ENCODE results near the gene PPIP5K2.

PPIP5K2 gene

GRCh38 chr5:103112910-103113309 lies 7.2 kb upstream of the PPIP5K2 start:
- H3K4me3 ChIP-seq (ENCODE audit: low read depth, low read length) = no peak overlapping the region
- no peak for TF ChIP-seq MAX (IDR thresholded peaks at IDR 0.05; ENCODE audit: low read depth, low read length)
- TF ChIP-seq CTCF (IDR thresholded peaks at IDR 0.05; ENCODE audit: low read depth, low read length) = no peak
- DNase-seq (ENCODE audit: low read depth) = no peak

- H3K4me3 ChIP-seq (ENCODE audit: low read depth, low read length) = no peak overlapping the region
- no peak for TF ChIP-seq CTCF (IDR thresholded peaks at IDR 0.05; ENCODE audit: low read depth, low read length)
- no peak for TF ChIP-seq MAX (IDR thresholded peaks at IDR 0.05; ENCODE audit: low read depth, low read length)
- TF ChIP-seq MYC (IDR thresholded peaks at IDR 0.05; ENCODE audit: low read depth, low read length) = no peak
- no peak for TF ChIP-seq POLR2A (IDR thresholded peaks at IDR 0.05; ENCODE audit: extremely low read depth, insufficient read length)
- no peak for DNase-seq (ENCODE audit: low read depth)
Measured at GRCh38 chr5:103114440-103114839, 5.7 kb upstream of the PPIP5K2 start.

- TF ChIP-seq MAX (IDR thresholded peaks at IDR 0.05; ENCODE audit: low read depth, low read length) = no peak
- no peak for TF ChIP-seq POLR2A (IDR thresholded peaks at IDR 0.05; ENCODE audit: extremely low read depth, insufficient read length)
- TF ChIP-seq CTCF (IDR thresholded peaks at IDR 0.05; ENCODE audit: low read depth, low read length) = no peak
- TF ChIP-seq MYC (IDR thresholded peaks at IDR 0.05; ENCODE audit: low read depth, low read length) = no peak
- peak overlapping the region; percentile 99 for H3K4me3 ChIP-seq (ENCODE audit: low read depth, low read length)
- peak; percentile 7 for DNase-seq (ENCODE audit: low read depth)
Measured at GRCh38 chr5:103117471-103117991, 2.6 kb upstream of the PPIP5K2 start.

GRCh38 chr5:103119070-103119764 lies 884 bp upstream of the PPIP5K2 start:
- TF ChIP-seq CTCF (IDR thresholded peaks at IDR 0.05; ENCODE audit: low read depth, low read length) = no peak
- no peak for TF ChIP-seq MYC (IDR thresholded peaks at IDR 0.05; ENCODE audit: low read depth, low read length)
- TF ChIP-seq MAX (IDR thresholded peaks at IDR 0.05; ENCODE audit: low read depth, low read length) = peak; percentile 35; the same call in 1 of the 2 replicates
- no peak for TF ChIP-seq POLR2A (IDR thresholded peaks at IDR 0.05; ENCODE audit: extremely low read depth, insufficient read length)
- DNase-seq (ENCODE audit: low read depth) = no peak
- H3K4me3 ChIP-seq (ENCODE audit: low read depth, low read length) = peak overlapping the region; percentile 99

GRCh38 chr5:103120607-103121200 lies 603 bp downstream of the PPIP5K2 start:
- peak; percentile 53 for DNase-seq (ENCODE audit: low read depth)
- no peak for TF ChIP-seq CTCF (IDR thresholded peaks at IDR 0.05; ENCODE audit: low read depth, low read length)
- TF ChIP-seq MYC (IDR thresholded peaks at IDR 0.05; ENCODE audit: low read depth, low read length) = peak; percentile 49
- peak overlapping the region; percentile 99 for H3K4me3 ChIP-seq (ENCODE audit: low read depth, low read length)
